HG02970 (cell line): ENCODE data around the gene ACOD1.
"Not testable (repeated sequence)": the region's sequence is repeated elsewhere in the genome, so short reads cannot be mapped to it uniquely, and the experiment has no call there.

Experiments used
- ATAC-seq: cut with Tn5 transposase; IDR thresholded peaks from one replicate; pipeline ENCODE4 v1.9.1; 2021; ENCODE audit warnings: mild to moderate bottlenecking, moderate library complexity, moderate number of reproducible peaks; ENCODE audit not compliant: unreplicated experiment, low FRiP score

The ACOD1 gene

GRCh38 chr13:76950101-76950500 is 1.8 kb downstream of the ACOD1 start:
- ATAC-seq, result no peak

- no peak for ATAC-seq
Observed at GRCh38 chr13:76953968-76954367, 5.7 kb downstream of the ACOD1 start.

GRCh38 chr13:76954538-76954937 is 6.2 kb downstream of the ACOD1 start:
- ATAC-seq, result no peak

GRCh38 chr13:76955193-76955592 is 6.9 kb downstream of the ACOD1 start:
- ATAC-seq, result no peak

GRCh38 chr13:76955661-76956060 is 7.3 kb downstream of the ACOD1 start:
- ATAC-seq, result no peak

- ATAC-seq, result no peak
Observed at GRCh38 chr13:76958841-76959432, 10.6 kb downstream of the ACOD1 start.

GRCh38 chr13:76959734-76960133 is 11.4 kb downstream of the ACOD1 start:
- not testable (repeated sequence) for ATAC-seq

GRCh38 chr13:76965759-76966421 is 17.6 kb downstream of the ACOD1 start:
- ATAC-seq, result no peak

GRCh38 chr13:76967031-76967430 is 18.7 kb downstream of the ACOD1 start:
- ATAC-seq, result no peak

GRCh38 chr13:76968041-76968440 is 19.7 kb downstream of the ACOD1 start:
- ATAC-seq, result no peak

GRCh38 chr13:76969488-76970365 is 21.4 kb downstream of the ACOD1 start:
- no peak for ATAC-seq

GRCh38 chr13:76971215-76971614 is 22.9 kb downstream of the ACOD1 start:
- no peak for ATAC-seq

GRCh38 chr13:76971851-76972829 is 23.8 kb downstream of the ACOD1 start:
- no peak for ATAC-seq

GRCh38 chr13:76973920-76974617 is 25.8 kb downstream of the ACOD1 start:
- ATAC-seq, result no peak

GRCh38 chr13:76974618-76974975 is 26.3 kb downstream of the ACOD1 start:
- no peak for ATAC-seq

GRCh38 chr13:76975863-76976262 is 27.6 kb downstream of the ACOD1 start:
- ATAC-seq, result no peak

GRCh38 chr13:76976490-76976889 is 28.2 kb downstream of the ACOD1 start:
- no peak for ATAC-seq

GRCh38 chr13:76976929-76977328 is 28.6 kb downstream of the ACOD1 start:
- ATAC-seq, result no peak

GRCh38 chr13:76980075-76980718 is 31.9 kb downstream of the ACOD1 start:
- peak; percentile 99 for ATAC-seq
